Mesothelial cell of epicardium (in vitro differentiated cells): ENCODE results near the gene NHSL1. TPM values are rescaled to one million over a fixed set of nuclear protein-coding genes. Genes with fewer than 3 reads are reported as not detected.

ENCODE experiments used
- DNase-seq, 2 experiments: peaks; one replicate each; pipeline ENCODE4 v3.0.0; 2021; ENCODE audit warnings: low spot score in 2 of 2; ENCODE audit not compliant: unreplicated experiment in 2 of 2
- H3K27ac Mint-ChIP-seq: 2 replicates; pipeline ENCODE4 v1.8.0; 2021; ENCODE audit warnings: mixed read lengths
- H3K27me3 Mint-ChIP-seq: 2 replicates; pipeline ENCODE4 v1.8.0; 2021; ENCODE audit warnings: low read depth, mixed read lengths
- H3K36me3 Mint-ChIP-seq: 2 replicates; pipeline ENCODE4 v1.8.0; 2021; ENCODE audit warnings: mixed read lengths
- H3K4me1 Mint-ChIP-seq: 2 replicates; pipeline ENCODE4 v1.8.0; 2021; ENCODE audit warnings: mixed read lengths
- H3K4me3 Mint-ChIP-seq: 2 replicates; pipeline ENCODE4 v1.8.0; 2021; ENCODE audit warnings: mild to moderate bottlenecking, moderate library complexity, mixed read lengths
- H3K9me3 Mint-ChIP-seq: 2 replicates; pipeline ENCODE4 v1.8.0; 2021; ENCODE audit warnings: mixed read lengths
- CTCF ChIP-seq: fragments of 200-600 bp; sonication (generic); IDR thresholded peaks from one replicate; pipeline ENCODE4 v1.5.0; 2021; ENCODE audit warnings: antibody characterized with exemption; ENCODE audit not compliant: unreplicated experiment
- microRNA-seq: library from miRNA; unstranded; fragments of <30 nt; microRNA quantifications from one replicate; pipeline ENCODE4 v1.2.0, GENCODE V29; 2021; ENCODE audit warnings: inconsistent platforms, mixed read lengths
- total RNA-seq: library from RNA; stranded (reverse); gene quantifications from 3 replicates; pipeline ENCODE4 v1.2.1, GENCODE V29; 2021

The NHSL1 gene
- total RNA-seq, 1 donor from 2014 or later, result 68.0 TPM

GRCh38 chr6:138372711-138373463 lies 126.4 kb downstream of the NHSL1 start:
- DNase-seq, result no peak
- Mint-ChIP-seq H3K4me1 (peaks cover 25% of the 10 kb centered on the region), H3K27ac (peak overlapping the region; percentile 64), H3K36me3 (peaks cover 2% of the 10 kb centered on the region), H3K9me3 (no peaks in the 10 kb centered on the region), H3K4me3 (no peak overlapping the region), H3K27me3 (no peaks in the 10 kb centered on the region)
- no peak for TF ChIP-seq CTCF

Small RNAs within 50 kb of the gene (microRNA-seq; reads per million reads assigned to microRNA genes)
- gene MIR3145, result 9.7 reads per million, percentile 32 among the genes with 10 or more reads in this experiment

Other genes starting within 250 kb of the NHSL1 start
- gene SMIM28, start 121.6 kb downstream of the NHSL1 start, total RNA-seq, result not detected in 3 replicates
- 53.4 to 61.5 TPM (median 53.7 TPM) in 3 replicates for gene HEBP2, start 95.3 kb downstream of the NHSL1 start, total RNA-seq